ENCODE results near the gene RDX. TPM values are rescaled to one million over a fixed set of nuclear protein-coding genes. Genes with fewer than 3 reads are reported as not detected.
A peak's percentile ranks its signal among the peaks of the same experiment; 100 is the strongest.

Gene RDX
- total RNA-seq, 1 experiment from 2014 or later = 77.4 TPM

GRCh38 chr11:110200836-110201235, 95.6 kb downstream of the RDX start:
- DNase-seq (ENCODE audit: low spot score) = no peak
- H3K27me3 Mint-ChIP-seq (ENCODE audit: low read depth) = no peaks in the 10 kb centered on the region
- H3K4me1 Mint-ChIP-seq = peaks cover 17% of the 10 kb centered on the region
- ATAC-seq = no peak
- ChIA-PET POLR2A (no interaction called here), CTCF (interaction anchor here (0.7 to 2.6 kb wide), 19 partner anchors 13 to 278 kb away, joined by 3 to 29 read pairs (median 4); partner anchors contain the start of gene FDX1)
- no peaks in the 10 kb centered on the region for H3K36me3 Mint-ChIP-seq
- no peak for TF ChIP-seq USF2 (CRISPR knock-in tag; IDR thresholded peaks at IDR 0.05)
- no peak for TF ChIP-seq GTF2I (CRISPR knock-in tag; conservative IDR thresholded peaks at IDR 0.05)
- TF ChIP-seq, protein P1, sequence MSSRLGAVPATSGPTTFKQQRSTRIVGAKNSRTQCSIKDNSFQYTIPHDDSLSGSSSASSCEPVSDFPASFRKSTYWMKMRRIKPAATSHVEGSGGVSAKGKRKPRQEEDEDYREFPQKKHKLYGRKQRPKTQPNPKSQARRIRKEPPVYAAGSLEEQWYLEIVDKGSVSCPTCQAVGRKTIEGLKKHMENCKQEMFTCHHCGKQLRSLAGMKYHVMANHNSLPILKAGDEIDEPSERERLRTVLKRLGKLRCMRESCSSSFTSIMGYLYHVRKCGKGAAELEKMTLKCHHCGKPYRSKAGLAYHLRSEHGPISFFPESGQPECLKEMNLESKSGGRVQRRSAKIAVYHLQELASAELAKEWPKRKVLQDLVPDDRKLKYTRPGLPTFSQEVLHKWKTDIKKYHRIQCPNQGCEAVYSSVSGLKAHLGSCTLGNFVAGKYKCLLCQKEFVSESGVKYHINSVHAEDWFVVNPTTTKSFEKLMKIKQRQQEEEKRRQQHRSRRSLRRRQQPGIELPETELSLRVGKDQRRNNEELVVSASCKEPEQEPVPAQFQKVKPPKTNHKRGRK (CRISPR knock-in tag; IDR thresholded peaks at IDR 0.05; ENCODE audit: borderline replicate concordance) = no peak
- TF ChIP-seq TEAD1 (CRISPR knock-in tag; IDR thresholded peaks at IDR 0.05) = no peak
- no peak for TF ChIP-seq OVOL2 (CRISPR knock-in tag; IDR thresholded peaks at IDR 0.05; ENCODE audit: borderline replicate concordance)
- TF ChIP-seq JAZF1 (CRISPR knock-in tag; IDR thresholded peaks at IDR 0.05) = no peak
- TF ChIP-seq NR3C1 (CRISPR knock-in tag; conservative IDR thresholded peaks at IDR 0.05; ENCODE audit: low read depth) = no peak
- TF ChIP-seq, protein P2, sequence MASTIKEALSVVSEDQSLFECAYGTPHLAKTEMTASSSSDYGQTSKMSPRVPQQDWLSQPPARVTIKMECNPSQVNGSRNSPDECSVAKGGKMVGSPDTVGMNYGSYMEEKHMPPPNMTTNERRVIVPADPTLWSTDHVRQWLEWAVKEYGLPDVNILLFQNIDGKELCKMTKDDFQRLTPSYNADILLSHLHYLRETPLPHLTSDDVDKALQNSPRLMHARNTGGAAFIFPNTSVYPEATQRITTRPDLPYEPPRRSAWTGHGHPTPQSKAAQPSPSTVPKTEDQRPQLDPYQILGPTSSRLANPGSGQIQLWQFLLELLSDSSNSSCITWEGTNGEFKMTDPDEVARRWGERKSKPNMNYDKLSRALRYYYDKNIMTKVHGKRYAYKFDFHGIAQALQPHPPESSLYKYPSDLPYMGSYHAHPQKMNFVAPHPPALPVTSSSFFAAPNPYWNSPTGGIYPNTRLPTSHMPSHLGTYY (CRISPR knock-in tag; IDR thresholded peaks at IDR 0.05) = no peak
- TF ChIP-seq SOX15 (CRISPR knock-in tag; IDR thresholded peaks at IDR 0.05) = no peak
- no peak for TF ChIP-seq E2F4 (CRISPR knock-in tag; IDR thresholded peaks at IDR 0.05; ENCODE audit: borderline replicate concordance, low read depth)
- TF ChIP-seq ATF3 (CRISPR knock-in tag; conservative IDR thresholded peaks at IDR 0.05) = no peak
- TF ChIP-seq SMAD4 (CRISPR knock-in tag; IDR thresholded peaks at IDR 0.05) = no peak
- TF ChIP-seq ZNF121 (CRISPR knock-in tag; IDR thresholded peaks at IDR 0.05) = no peak
- TF ChIP-seq FOXK1 (CRISPR knock-in tag; IDR thresholded peaks at IDR 0.05) = no peak
- TF ChIP-seq MXD4 (CRISPR knock-in tag; IDR thresholded peaks at IDR 0.05; ENCODE audit: borderline replicate concordance) = no peak
- TF ChIP-seq ZNF396 (CRISPR knock-in tag; IDR thresholded peaks at IDR 0.05; ENCODE audit: borderline replicate concordance) = no peak
- no peak for TF ChIP-seq SMAD3 (CRISPR knock-in tag; IDR thresholded peaks at IDR 0.05; ENCODE audit: borderline replicate concordance)
- H3K4me3 Mint-ChIP-seq = no peak overlapping the region
- H3K9me3 Mint-ChIP-seq = no peaks in the 10 kb centered on the region
- no peak overlapping the region for H3K27ac Mint-ChIP-seq

DNA sequence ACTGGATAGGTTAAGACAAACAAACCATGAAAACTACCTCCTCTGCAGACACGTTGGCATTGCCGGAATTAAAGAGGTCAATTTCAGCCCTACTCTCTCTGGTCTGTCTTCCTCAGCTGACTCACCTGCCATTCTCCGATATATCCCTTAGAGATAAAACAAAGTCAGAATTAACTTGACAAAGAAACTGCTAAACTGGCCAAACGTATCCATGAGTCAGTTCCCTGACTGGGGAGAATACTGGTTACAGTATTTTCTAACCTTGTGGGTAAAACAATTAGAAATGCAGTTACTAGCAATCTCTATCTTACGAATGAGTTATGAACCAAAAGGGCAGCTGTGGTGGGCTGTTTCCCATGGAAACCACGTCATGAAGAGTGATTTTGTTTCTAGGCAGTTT, 96.2 kb downstream of the RDX start:
- ChIA-PET CTCF (interaction anchor here (0.6 to 2.6 kb wide), 11 partner anchors 13 to 278 kb away, joined by 3 to 29 read pairs (median 5); partner anchors contain the start of gene FDX1), POLR2A (no interaction called here)
- Mint-ChIP-seq H3K4me3 (no peak overlapping the region), H3K36me3 (no peaks in the 10 kb centered on the region), H3K4me1 (peaks cover 19% of the 10 kb centered on the region), H3K27me3 (ENCODE audit: low read depth) (no peaks in the 10 kb centered on the region), H3K9me3 (no peaks in the 10 kb centered on the region), H3K27ac (no peak overlapping the region)
- TF ChIP-seq KAT7 (CRISPR knock-in tag; IDR thresholded peaks at IDR 0.05; ENCODE audit: borderline replicate concordance) = no peak
- TF ChIP-seq NR1H2 (CRISPR knock-in tag; IDR thresholded peaks at IDR 0.05) = no peak
- TF ChIP-seq NR2C2 (CRISPR knock-in tag; IDR thresholded peaks at IDR 0.05) = no peak
- DNase-seq (ENCODE audit: low spot score) (no peak), ATAC-seq (peak; percentile 25)
